CD4-positive, alpha-beta T cell treated with Interleukin-21 for 1 hour (primary cell): ENCODE data around the gene KCNA1.
"Not testable (repeated sequence)": the region's sequence is repeated elsewhere in the genome, so short reads cannot be mapped to it uniquely, and the experiment has no call there.

Experiments
- DNase-seq: peaks from one replicate; pipeline ENCODE4 v3.0.0-alpha.2; 2020

KCNA1 gene

DNA sequence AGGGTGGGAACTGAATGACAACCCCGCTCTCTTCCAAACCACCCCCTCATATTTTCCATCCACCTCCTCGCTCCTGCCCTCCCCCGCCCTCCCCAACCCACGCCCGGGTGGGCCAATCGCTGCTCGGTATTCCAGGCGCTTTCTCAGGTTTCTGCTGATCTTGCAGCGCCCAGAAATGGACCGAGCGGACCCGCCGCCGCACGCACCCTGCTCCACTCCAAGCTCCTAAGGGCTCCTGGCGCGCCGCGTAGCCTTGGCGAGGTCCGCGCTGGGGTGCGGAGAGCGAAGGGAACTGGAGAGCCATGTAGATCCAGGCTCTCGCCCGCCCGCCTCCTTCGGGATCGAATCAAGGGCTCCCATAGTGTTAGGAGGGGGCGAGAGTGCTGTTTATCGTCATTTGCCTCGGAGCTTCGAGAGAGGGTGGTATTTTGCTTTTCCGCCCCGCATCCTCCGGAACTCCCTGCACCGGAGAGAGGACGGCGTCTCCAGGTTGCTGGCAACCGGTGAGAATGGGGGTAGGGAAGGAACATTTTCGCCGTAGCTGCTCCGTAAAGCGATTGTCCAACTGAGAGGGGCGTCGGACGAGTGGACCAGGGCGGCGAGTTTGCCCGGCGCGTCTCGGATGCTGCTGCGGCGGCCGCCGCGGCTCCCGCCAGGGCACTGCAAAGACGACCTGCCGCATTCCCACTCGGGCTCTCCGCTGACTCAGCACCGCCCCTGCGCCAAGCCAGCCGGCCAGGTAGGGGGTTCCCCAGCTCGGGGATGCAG lies at the start of gene KCNA1:
TSS of gene KCNA1 (plus strand) at position 172 of the 768 bp plus-strand sequence. CDS start 1,474 bp downstream, outside the sequence.
- no peak for DNase-seq

DNA sequence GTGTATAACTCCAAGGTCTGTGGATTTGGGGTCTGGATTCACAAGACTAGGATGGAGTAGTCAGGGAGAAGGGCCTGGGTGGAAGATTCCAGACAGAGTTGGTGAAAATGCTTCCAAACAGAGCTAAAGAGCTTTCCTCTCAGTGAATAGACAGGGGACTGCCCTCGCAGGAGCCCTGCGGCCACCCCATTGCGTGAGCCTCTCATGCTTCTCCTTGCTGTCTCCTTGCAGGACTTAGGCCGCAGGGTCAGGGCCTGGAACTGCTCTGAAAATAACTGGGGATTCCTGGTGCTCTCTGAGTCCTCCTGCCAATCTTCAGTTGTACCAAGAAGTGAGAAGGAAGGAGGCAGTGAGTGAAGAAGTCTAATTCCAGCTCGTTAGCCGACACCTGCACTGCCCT lies 49.0 kb upstream of the KCNA1 start:
- no peak for DNase-seq

- DNase-seq, result no peak
Observed at GRCh38 chr12:4862809-4863208, 46.9 kb upstream of the KCNA1 start.

DNA sequence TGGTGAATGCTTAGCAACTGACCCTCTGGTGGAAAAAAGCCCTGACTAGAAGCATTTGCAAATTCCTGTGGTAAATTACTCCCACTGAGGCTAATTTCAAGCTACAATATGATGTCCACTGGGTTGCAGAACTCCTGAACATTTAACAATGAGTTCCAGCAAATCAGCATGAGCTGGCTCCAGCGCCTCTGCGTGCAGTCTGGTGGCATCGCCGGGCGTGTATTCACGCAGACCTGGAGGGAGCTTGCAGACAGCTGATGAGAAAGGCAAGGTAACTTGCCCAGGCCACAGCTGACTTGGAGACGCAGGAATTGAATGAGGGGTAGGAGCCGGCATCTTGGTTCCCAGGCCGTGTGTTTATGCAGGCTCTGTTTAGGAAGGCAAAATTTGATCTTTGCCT lies 45.1 kb upstream of the KCNA1 start:
- DNase-seq, result no peak

- DNase-seq, result no peak
Observed at GRCh38 chr12:4865246-4865645, 44.5 kb upstream of the KCNA1 start.

DNA sequence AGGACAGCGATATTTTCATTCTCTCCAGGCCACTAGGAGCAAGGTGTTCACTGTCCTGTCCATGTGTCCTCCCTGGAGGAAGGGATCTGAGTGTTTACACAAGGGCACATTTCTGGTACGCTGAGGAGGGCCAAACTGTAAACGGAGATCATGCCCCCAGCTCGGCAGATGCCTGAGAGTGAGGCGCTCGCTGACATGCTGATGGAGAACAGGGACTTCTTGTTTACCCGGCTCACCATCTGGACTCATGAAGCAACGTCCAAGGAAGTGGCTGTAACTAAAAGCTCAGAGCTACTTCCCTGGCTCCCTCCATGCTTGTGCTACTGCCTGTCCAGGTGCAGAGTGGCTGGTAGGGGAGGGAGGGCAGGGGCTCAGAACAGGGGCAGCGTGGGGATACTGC lies 43.4 kb upstream of the KCNA1 start:
- DNase-seq, result no peak

DNA sequence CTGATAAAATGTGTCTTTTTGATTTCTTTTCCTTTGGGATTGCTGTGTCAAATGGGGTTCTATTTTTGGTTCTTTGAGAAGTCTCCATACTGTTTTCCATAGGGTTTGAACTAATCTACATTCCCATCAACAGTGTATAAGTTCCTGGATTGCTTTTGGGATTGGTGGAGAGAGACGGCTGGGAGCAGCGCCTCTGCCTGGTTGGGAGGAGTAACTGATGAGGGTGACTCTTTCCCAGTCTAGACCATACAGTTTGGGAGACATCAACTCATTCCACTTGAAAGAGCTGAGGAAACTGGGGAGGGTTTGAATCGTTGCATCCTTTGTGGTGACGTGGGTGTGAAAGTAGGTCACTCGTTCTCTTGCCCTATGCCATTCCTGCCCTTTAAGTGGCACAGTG lies 42.3 kb upstream of the KCNA1 start:
- DNase-seq, result no peak

DNA sequence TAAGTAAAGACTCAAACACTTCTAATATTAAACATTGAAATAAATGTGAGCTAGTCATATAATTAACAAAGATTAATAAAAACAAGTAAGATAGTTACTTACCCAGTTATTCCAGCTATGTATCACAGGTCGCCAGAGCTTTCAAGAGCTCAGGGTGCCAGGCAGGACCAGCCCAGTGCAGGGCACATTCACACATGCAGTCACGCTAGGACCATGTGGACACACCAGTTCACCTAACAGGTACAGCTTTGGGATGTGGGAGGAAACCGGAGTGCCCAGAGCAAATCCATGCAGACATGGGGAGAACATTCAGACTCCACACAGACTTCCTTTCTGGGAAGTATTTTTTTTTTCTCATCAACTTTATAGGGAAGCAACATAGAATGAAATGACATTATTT lies 39.3 kb upstream of the KCNA1 start:
- DNase-seq, result no peak

GRCh38 chr12:4871514-4871913 lies 38.2 kb upstream of the KCNA1 start:
- DNase-seq, result no peak

DNA sequence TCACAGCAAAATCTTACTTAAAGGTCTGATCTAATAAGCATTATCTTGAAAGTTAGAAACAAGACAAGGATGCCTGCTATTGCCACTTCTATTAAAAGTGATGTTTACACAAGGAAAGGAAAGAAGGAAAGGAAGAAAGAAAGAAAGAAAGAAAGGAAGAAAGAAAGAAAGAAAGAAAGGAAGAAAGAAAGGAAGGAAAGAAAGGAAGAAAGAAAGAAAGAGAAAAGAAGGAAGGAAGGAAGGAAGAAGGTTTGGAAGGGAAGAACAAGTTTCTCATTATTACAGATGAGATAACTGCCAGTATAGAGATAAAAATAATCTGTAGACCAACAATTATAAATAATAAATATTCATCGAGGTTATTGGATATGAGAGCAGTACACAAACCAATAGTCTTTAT lies 35.8 kb upstream of the KCNA1 start:
- DNase-seq, result no peak

DNA sequence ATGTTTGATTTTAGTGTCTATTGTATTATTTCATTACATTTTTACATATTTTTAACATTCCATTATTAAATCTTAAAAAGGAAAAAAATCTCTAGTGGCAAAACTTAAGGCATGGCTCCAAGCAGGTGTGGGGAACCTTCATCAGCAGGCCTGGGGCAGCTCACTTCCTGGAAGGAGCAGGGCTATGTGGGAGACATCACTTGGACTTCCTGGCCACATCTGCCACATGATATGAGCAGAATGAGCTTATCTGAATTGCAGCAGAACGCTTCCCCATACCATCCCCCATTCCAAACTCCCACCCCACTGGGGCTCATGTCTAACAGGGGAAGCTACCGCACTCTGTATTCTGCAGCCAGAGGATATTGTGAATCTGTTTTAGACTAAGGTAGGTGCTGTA lies 35.0 kb upstream of the KCNA1 start:
- no peak for DNase-seq

- not testable (repeated sequence) for DNase-seq
Observed at GRCh38 chr12:4879481-4879880, 30.2 kb upstream of the KCNA1 start.

GRCh38 chr12:4881266-4882064 lies 28.2 kb upstream of the KCNA1 start:
- DNase-seq, result no peak

GRCh38 chr12:4891866-4892265 lies 17.8 kb upstream of the KCNA1 start:
- no peak for DNase-seq

GRCh38 chr12:4892418-4892817 lies 17.3 kb upstream of the KCNA1 start:
- no peak for DNase-seq

GRCh38 chr12:4894019-4894418 lies 15.7 kb upstream of the KCNA1 start:
- DNase-seq, result no peak

- no peak for DNase-seq
Observed at GRCh38 chr12:4899364-4899763, 10.3 kb upstream of the KCNA1 start.

DNA sequence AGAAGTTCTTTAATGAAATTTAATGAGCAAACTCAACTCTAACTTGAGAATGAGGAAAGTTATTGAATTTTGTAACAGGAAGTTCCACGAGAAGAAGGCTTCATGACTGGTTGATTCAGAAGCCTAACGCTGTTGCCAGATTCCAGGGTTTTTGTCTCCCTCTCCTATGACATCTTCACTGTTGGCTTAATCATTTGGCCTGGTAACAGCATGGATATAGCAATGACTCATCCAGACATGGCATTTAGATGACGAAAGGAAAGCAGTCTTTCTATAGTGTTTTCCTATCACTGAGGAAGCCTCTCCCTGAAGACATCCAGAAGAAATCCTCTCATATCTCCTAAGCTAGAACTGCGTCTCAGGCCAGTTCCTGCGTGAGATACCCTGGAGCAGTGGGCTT lies 9.4 kb upstream of the KCNA1 start:
- no peak for DNase-seq

DNA sequence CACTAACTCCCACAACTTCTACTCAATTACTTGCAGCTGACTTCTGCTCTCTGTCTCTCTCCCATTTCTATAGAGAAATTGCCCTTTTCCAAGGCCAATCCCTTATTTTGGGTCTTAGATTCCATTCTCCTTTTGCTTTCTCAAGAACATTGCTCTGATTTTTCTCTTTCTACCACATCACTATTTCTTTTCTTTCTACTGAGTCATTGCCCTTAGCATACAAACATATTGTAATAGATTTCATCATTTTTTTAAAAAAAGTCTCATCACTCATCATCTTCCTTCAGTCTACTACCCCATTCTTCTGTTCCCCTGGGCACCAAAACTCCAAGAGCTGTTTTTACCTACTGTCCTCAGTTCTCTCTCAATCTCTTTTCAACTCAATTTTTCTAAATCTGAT lies 4.4 kb upstream of the KCNA1 start:
- no peak for DNase-seq

GRCh38 chr12:4908684-4909409 lies 858 bp upstream of the KCNA1 start:
- DNase-seq, result no peak

- no peak for DNase-seq
Observed at GRCh38 chr12:4909410-4909733, 333 bp upstream of the KCNA1 start.

GRCh38 chr12:4910502-4911315 lies 1.0 kb downstream of the KCNA1 start:
- no peak for DNase-seq
